ENCODE results near the gene SLC2A4. TPM values are rescaled to one million over a fixed set of nuclear protein-coding genes. Genes with fewer than 3 reads are reported as not detected.

SLC2A4 gene
- total and polyA plus RNA-seq, 2 donors (not counting 1 experiment from before 2014, with no cell fraction given), result under 0.01 to 0.19 TPM

DNA sequence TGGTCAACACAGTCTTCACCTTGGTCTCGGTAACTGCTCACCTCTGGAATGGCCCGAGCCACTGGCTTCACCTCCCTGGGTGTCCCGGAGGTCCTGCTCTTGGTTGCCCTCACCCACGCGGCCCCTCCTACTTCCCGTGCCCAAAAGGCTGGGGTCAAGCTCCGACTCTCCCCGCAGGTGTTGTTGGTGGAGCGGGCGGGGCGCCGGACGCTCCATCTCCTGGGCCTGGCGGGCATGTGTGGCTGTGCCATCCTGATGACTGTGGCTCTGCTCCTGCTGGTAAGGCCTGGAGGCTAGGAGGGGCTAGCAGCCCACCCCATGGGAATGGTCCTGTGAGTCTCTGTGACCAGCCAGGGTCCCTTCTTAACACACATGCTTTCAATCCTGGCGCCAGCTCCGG, 3.4 kb downstream of the SLC2A4 start:
- Histone ChIP-seq H3K4me1 (ENCODE audit: control insufficient read depth, extremely low read depth, insufficient read depth, low read length) (peaks cover 8% of the 10 kb centered on the region), H3K9ac (ENCODE audit: insufficient read depth, low read length) (no peak overlapping the region), H3K9me3 (ENCODE audit: control insufficient read depth, insufficient read depth, low read depth, low read length) (no peaks in the 10 kb centered on the region), H4K20me1 (ENCODE audit: control insufficient read depth, extremely low read depth, insufficient read depth, low read length) (no peaks in the 10 kb centered on the region), H3K4me2 (ENCODE audit: extremely low read depth, insufficient read depth, low read length) (no peak overlapping the region), H3K36me3 (ENCODE audit: control insufficient read depth, insufficient read depth, low read length) (no peaks in the 10 kb centered on the region), H3K4me3 (replicated peaks in 1 of 4; ENCODE audit: control extremely low read depth in 1 of 4, insufficient read depth in 1 of 4, low read depth in 3 of 4, low read length in 4 of 4) (no peak overlapping the region), H3K79me2 (ENCODE audit: control insufficient read depth, insufficient read depth, low read length) (no peaks in the 10 kb centered on the region), H2AFZ (ENCODE audit: low read length) (no peak overlapping the region), H3K27ac (ENCODE audit: insufficient read depth, low read length) (no peak overlapping the region), H3K27me3 (ENCODE audit: control insufficient read depth, insufficient read depth, low read length) (peaks cover 35% of the 10 kb centered on the region)
- TF ChIP-seq, protein P1, sequence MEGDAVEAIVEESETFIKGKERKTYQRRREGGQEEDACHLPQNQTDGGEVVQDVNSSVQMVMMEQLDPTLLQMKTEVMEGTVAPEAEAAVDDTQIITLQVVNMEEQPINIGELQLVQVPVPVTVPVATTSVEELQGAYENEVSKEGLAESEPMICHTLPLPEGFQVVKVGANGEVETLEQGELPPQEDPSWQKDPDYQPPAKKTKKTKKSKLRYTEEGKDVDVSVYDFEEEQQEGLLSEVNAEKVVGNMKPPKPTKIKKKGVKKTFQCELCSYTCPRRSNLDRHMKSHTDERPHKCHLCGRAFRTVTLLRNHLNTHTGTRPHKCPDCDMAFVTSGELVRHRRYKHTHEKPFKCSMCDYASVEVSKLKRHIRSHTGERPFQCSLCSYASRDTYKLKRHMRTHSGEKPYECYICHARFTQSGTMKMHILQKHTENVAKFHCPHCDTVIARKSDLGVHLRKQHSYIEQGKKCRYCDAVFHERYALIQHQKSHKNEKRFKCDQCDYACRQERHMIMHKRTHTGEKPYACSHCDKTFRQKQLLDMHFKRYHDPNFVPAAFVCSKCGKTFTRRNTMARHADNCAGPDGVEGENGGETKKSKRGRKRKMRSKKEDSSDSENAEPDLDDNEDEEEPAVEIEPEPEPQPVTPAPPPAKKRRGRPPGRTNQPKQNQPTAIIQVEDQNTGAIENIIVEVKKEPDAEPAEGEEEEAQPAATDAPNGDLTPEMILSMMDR (conservative IDR thresholded peaks at IDR 0.05 in 1 of 2, IDR thresholded peaks at IDR 0.05 in 1 of 2; ENCODE audit: low read depth in 1 of 2, low read length in 2 of 2), result no peak
- TF ChIP-seq EZH2 (IDR thresholded peaks at IDR 0.05; ENCODE audit: low read length, missing control alignments), result no peak
- DNase-seq (ENCODE audit: low read depth in 2 of 2), result no peak

DNA sequence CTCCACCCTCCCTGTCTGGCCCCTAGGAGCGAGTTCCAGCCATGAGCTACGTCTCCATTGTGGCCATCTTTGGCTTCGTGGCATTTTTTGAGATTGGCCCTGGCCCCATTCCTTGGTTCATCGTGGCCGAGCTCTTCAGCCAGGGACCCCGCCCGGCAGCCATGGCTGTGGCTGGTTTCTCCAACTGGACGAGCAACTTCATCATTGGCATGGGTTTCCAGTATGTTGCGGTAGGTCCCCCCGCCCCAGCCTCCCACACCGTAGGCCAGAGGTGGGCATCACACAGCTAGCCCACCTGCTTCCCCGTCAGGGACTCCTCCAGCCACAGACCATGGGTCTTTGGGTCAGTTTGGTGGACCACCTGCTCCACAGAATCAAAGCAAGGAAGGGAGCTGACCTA, 4.2 kb downstream of the SLC2A4 start:
- Histone ChIP-seq H3K4me2 (ENCODE audit: extremely low read depth, insufficient read depth, low read length) (no peak overlapping the region), H3K36me3 (ENCODE audit: control insufficient read depth, insufficient read depth, low read length) (no peaks in the 10 kb centered on the region), H3K27me3 (ENCODE audit: control insufficient read depth, insufficient read depth, low read length) (peaks cover 41% of the 10 kb centered on the region), H3K79me2 (ENCODE audit: control insufficient read depth, insufficient read depth, low read length) (no peaks in the 10 kb centered on the region), H3K9me3 (ENCODE audit: control insufficient read depth, insufficient read depth, low read depth, low read length) (no peaks in the 10 kb centered on the region), H4K20me1 (ENCODE audit: control insufficient read depth, extremely low read depth, insufficient read depth, low read length) (no peaks in the 10 kb centered on the region), H3K9ac (ENCODE audit: insufficient read depth, low read length) (no peak overlapping the region), H3K4me3 (replicated peaks in 1 of 4; ENCODE audit: control extremely low read depth in 1 of 4, insufficient read depth in 1 of 4, low read depth in 3 of 4, low read length in 4 of 4) (no peak overlapping the region), H3K27ac (ENCODE audit: insufficient read depth, low read length) (no peak overlapping the region), H3K4me1 (ENCODE audit: control insufficient read depth, extremely low read depth, insufficient read depth, low read length) (peaks cover 7% of the 10 kb centered on the region), H2AFZ (ENCODE audit: low read length) (no peak overlapping the region)
- TF ChIP-seq EZH2 (IDR thresholded peaks at IDR 0.05; ENCODE audit: low read length, missing control alignments), result no peak
- TF ChIP-seq, protein P1 (conservative IDR thresholded peaks at IDR 0.05 in 1 of 2, IDR thresholded peaks at IDR 0.05 in 1 of 2; ENCODE audit: low read depth in 1 of 2, low read length in 2 of 2), result no peak
- no peak for DNase-seq (ENCODE audit: low read depth in 2 of 2)

DNA sequence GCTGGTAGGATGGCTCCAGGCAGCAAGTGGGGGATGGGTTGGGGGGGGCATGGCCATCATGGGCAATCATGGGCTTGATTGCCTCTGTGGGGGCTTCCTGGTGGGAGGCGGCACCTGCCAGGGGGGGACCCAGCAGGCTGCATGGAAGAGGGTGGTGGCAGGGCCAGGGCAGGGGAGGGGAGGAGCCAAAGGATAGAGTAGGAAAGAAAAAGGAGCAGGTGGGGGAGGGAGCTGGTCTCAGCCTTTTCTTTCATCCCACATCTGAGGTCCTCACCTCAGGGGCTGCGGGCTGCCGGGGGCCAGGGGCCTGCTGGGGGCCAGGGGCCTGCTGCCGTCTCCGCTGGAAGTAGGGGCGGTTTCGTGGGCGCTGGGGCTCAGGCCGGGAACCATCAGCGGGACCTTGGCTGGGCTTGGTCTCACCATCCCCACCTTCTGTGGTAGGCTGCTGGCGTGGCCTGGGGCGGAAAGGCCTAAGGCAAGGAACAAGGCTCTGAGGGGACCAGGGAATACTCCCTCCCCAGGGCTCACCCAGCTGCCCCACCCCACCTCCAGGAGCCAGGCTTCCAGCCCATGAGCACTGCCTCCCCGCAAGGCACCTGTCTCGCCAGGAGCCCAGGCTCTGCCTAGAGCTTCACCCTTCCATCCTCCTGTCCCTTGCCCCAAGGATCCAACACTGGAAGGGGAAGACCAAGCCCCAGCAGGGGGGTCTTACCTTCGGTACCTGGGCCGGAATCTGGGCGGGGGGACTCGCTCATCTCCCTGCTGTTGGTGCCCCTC, 7.9 kb downstream of the SLC2A4 start:
- H3K79me2 ChIP-seq (ENCODE audit: control insufficient read depth, insufficient read depth, low read length), result no peaks in the 10 kb centered on the region
- H4K20me1 ChIP-seq (ENCODE audit: control insufficient read depth, extremely low read depth, insufficient read depth, low read length), result no peaks in the 10 kb centered on the region
- H3K4me2 ChIP-seq (ENCODE audit: extremely low read depth, insufficient read depth, low read length), result no peak overlapping the region
- no peak overlapping the region for H3K27ac ChIP-seq (ENCODE audit: insufficient read depth, low read length)
- H3K4me3 ChIP-seq (replicated peaks in 1 of 4; ENCODE audit: control extremely low read depth in 1 of 4, insufficient read depth in 1 of 4, low read depth in 3 of 4, low read length in 4 of 4), result no peak overlapping the region
- no peaks in the 10 kb centered on the region for H3K9me3 ChIP-seq (ENCODE audit: control insufficient read depth, insufficient read depth, low read depth, low read length)
- H3K9ac ChIP-seq (ENCODE audit: insufficient read depth, low read length), result no peak overlapping the region
- peaks cover 50% of the 10 kb centered on the region for H3K27me3 ChIP-seq (ENCODE audit: control insufficient read depth, insufficient read depth, low read length)
- no peak for TF ChIP-seq EZH2 (IDR thresholded peaks at IDR 0.05; ENCODE audit: low read length, missing control alignments)
- TF ChIP-seq, protein P1 (conservative IDR thresholded peaks at IDR 0.05 in 1 of 2, IDR thresholded peaks at IDR 0.05 in 1 of 2; ENCODE audit: low read depth in 1 of 2, low read length in 2 of 2), result no peak
- H3K36me3 ChIP-seq (ENCODE audit: control insufficient read depth, insufficient read depth, low read length), result no peaks in the 10 kb centered on the region
- no peaks in the 10 kb centered on the region for H3K4me1 ChIP-seq (ENCODE audit: control insufficient read depth, extremely low read depth, insufficient read depth, low read length)
- no peak for DNase-seq (ENCODE audit: low read depth in 2 of 2)
- no peak overlapping the region for H2AFZ ChIP-seq (ENCODE audit: low read length)
